HepG2 (cell line): ENCODE data around the gene LRRC42. TPM values are rescaled to one million over a fixed set of nuclear protein-coding genes. Genes with fewer than 3 reads are reported as not detected.

ENCODE experiments used
- BRCA1 ChIP-seq: sonication (generic); formaldehyde crosslinking; IDR thresholded peaks from 2 replicates; pipeline ENCODE4 v1.4.0; 2020; ENCODE audit warnings: missing genetic modification reagents
- ESRRA ChIP-seq: sonication (generic); formaldehyde crosslinking; IDR thresholded peaks from 2 replicates; pipeline ENCODE4 v1.5.1; 2020; ENCODE audit warnings: mild to moderate bottlenecking, low read depth, missing genetic modification reagents
- FOXO4 ChIP-seq: sonication (generic); formaldehyde crosslinking; conservative IDR thresholded peaks from 2 replicates; pipeline ENCODE4 v1.8.1; 2023; ENCODE audit warnings: missing genetic modification reagents
- GMEB2 ChIP-seq: IDR thresholded peaks from 2 replicates; pipeline ENCODE4 v1.6.1; 2016; ENCODE audit warnings: missing biosample characterization, missing genetic modification reagents, low read depth
- IKZF1 ChIP-seq: fragments of 450-650 bp; IDR thresholded peaks from 2 replicates; pipeline ENCODE4 v1.7.1; 2016
- KLF6 ChIP-seq: IDR thresholded peaks from 2 replicates; pipeline ENCODE4 v1.8.0; 2016; ENCODE audit warnings: missing biosample characterization, missing genetic modification reagents
- MAX ChIP-seq: IDR thresholded peaks from 2 replicates; pipeline ENCODE4 v1.6.1; 2012; ENCODE audit warnings: inconsistent platforms
- ONECUT2 ChIP-seq: sonication (generic); formaldehyde crosslinking; IDR thresholded peaks from 2 replicates; pipeline ENCODE4 v1.4.0; 2020; ENCODE audit warnings: missing genetic modification reagents
- PPARG ChIP-seq: conservative IDR thresholded peaks from 2 replicates; pipeline ENCODE4 v1.6.1; 2016; ENCODE audit warnings: missing biosample characterization, missing genetic modification reagents
- TFAP4 ChIP-seq: sonication (generic); IDR thresholded peaks from 2 replicates; pipeline ENCODE4 v1.6.1; 2016; ENCODE audit warnings: low read depth, borderline replicate concordance
- ZMYM2 ChIP-seq: sonication (generic); formaldehyde crosslinking; IDR thresholded peaks from 2 replicates; pipeline ENCODE4 v1.8.0; 2022; ENCODE audit warnings: mild to moderate bottlenecking, missing genetic modification reagents
- ZNF253 ChIP-seq: sonication (generic); formaldehyde crosslinking; IDR thresholded peaks from 2 replicates; pipeline ENCODE4 v1.8.0; 2022; ENCODE audit warnings: mild to moderate bottlenecking, missing genetic modification reagents, borderline replicate concordance
- ZNF362 ChIP-seq: sonication (generic); formaldehyde crosslinking; IDR thresholded peaks from 2 replicates; pipeline ENCODE4 v1.4.0; 2020; ENCODE audit warnings: missing genetic modification reagents, mild to moderate bottlenecking, borderline replicate concordance
- ZNF512B ChIP-seq: sonication (generic); formaldehyde crosslinking; IDR thresholded peaks from 2 replicates; pipeline ENCODE4 v1.5.1; 2020; ENCODE audit warnings: missing genetic modification reagents, mild to moderate bottlenecking, borderline replicate concordance
- ZNF563 ChIP-seq: sonication (generic); formaldehyde crosslinking; IDR thresholded peaks from 2 replicates; pipeline ENCODE4 v1.8.0; 2022; ENCODE audit warnings: mild to moderate bottlenecking, moderate library complexity, missing genetic modification reagents
- ZNF740 ChIP-seq: sonication (generic); formaldehyde crosslinking; IDR thresholded peaks from 2 replicates; pipeline ENCODE4 v1.4.0; 2020; ENCODE audit warnings: missing genetic modification reagents
- ZNF784 ChIP-seq: sonication (generic); formaldehyde crosslinking; IDR thresholded peaks from 2 replicates; pipeline ENCODE4 v1.5.1; 2020; ENCODE audit warnings: missing genetic modification reagents, mild to moderate bottlenecking, borderline replicate concordance
- ZNF790 ChIP-seq: sonication (generic); formaldehyde crosslinking; IDR thresholded peaks from 2 replicates; pipeline ENCODE4 v1.8.0; 2022; ENCODE audit warnings: missing genetic modification reagents, mild to moderate bottlenecking, borderline replicate concordance
- polyA plus RNA-seq, 8 experiments: library from polyadenylated mRNA; depleted of rRNA in 3 of 8; stranded (reverse) in 7 of 8; unstranded in 1 of 8; fragments of >200 nt; fragmentation: Illumina TruSeq in 4 of 8; extraction: Trizol in 4 of 8; gene quantifications; 2 replicates each; pipeline versions ENCODE4 v1.2.1 to v1.2.3, GENCODE V29; 2011 to 2016; ENCODE audit warnings: low read depth in 4 of 8, missing spikeins in 1 of 8, mixed read lengths in 1 of 8; ENCODE audit not compliant: insufficient read depth in 1 of 8
- total RNA-seq, 5 experiments: library from RNA; depleted of rRNA; stranded (reverse); fragments of >200 nt; fragmentation: Illumina TruSeq; extraction: Trizol; gene quantifications; 2 replicates each; pipeline ENCODE4 v1.2.3, GENCODE V29; 2016; ENCODE audit warnings: low read depth in 1 of 5

The LRRC42 gene
- total and polyA plus RNA-seq, 2 of the 13 experiments (the other 11 are each of a cell fraction or from before 2014, with no cell fraction given) = 30.6 to 43.6 TPM

- TF ChIP-seq PPARG (CRISPR knock-in tag) = peak; percentile 87
- TF ChIP-seq ESRRA = 0 out of 2 replicates have a peak, but pooled peaks have one; percentile 62
- TF ChIP-seq IKZF1 = no peak
- peak; percentile 52; the same call in 1 of the 2 replicates for TF ChIP-seq KLF6 (CRISPR knock-in tag)
- TF ChIP-seq TFAP4 = peak; percentile 72
- no peak for TF ChIP-seq ONECUT2
- no peak for TF ChIP-seq ZNF253 (CRISPR knock-in tag)
- peak; percentile 64; the same call in 1 of the 2 replicates for TF ChIP-seq MAX
- TF ChIP-seq ZMYM2 = no peak; the same call in 1 of the 2 replicates
- TF ChIP-seq ZNF790 (CRISPR knock-in tag) = no peak
- TF ChIP-seq ZNF563 (CRISPR knock-in tag) = no peak; the same call in 1 of the 2 replicates
- TF ChIP-seq ZNF512B (CRISPR knock-in tag) = no peak; the same call in 1 of the 2 replicates
- TF ChIP-seq BRCA1 = no peak
- TF ChIP-seq FOXO4 (CRISPR knock-in tag) = no peak
- no peak for TF ChIP-seq ZNF784 (CRISPR knock-in tag)
- TF ChIP-seq GMEB2 (CRISPR knock-in tag) = peak; percentile 25; the same call in 1 of the 2 replicates
- no peak for TF ChIP-seq ZNF740 (CRISPR knock-in tag)
- no peak for TF ChIP-seq ZNF362
These were observed 70.5 kb downstream of the LRRC42 start (continued) for GRCh38 chr1:54016343-54017282.
